Ovary (tissue), 3 donors: ENCODE results near the gene ACAN.

ENCODE experiments used
- EP300 ChIP-seq: sonication (generic); formaldehyde crosslinking; IDR thresholded peaks from one replicate; pipeline ENCODE4 v1.6.1; 2017; ENCODE audit warnings: antibody characterized with exemption
- POLR2A ChIP-seq: fragments of 450-650 bp; IDR thresholded peaks from one replicate; pipeline ENCODE4 v1.6.1; 2017; ENCODE audit warnings: antibody characterized with exemption, mild to moderate bottlenecking, moderate library complexity
- TF ChIP-seq, protein P1 (sequence below), 3 donors: fragments of 450-650 bp in 2 of 3; fragments of 200-600 bp in 1 of 3; IDR thresholded peaks; one replicate each; pipeline versions ENCODE4 v1.5.1 to v1.8.0; 2016 to 2022; ENCODE audit warnings: antibody characterized with exemption in 3 of 3, mild to moderate bottlenecking in 1 of 3
- donor health status: DM: no; HTN: no; CAD: no.

DNA sequence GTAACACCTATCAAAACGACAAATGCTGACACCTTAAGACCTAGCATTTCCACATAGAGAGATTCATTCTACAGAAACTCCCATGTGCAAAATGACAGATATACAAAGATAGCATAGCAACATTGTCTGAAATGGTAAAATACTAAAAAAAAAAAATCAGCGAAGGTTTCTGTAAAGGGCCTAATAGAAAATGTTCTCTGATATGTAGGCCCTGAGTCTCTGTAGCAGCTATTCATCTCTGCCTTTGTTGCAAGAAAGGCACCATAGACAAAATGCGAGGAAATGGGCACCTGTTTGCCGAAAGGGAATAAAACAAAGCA lies 110.6 kb downstream of the ACAN start:
- TF ChIP-seq, protein P1, sequence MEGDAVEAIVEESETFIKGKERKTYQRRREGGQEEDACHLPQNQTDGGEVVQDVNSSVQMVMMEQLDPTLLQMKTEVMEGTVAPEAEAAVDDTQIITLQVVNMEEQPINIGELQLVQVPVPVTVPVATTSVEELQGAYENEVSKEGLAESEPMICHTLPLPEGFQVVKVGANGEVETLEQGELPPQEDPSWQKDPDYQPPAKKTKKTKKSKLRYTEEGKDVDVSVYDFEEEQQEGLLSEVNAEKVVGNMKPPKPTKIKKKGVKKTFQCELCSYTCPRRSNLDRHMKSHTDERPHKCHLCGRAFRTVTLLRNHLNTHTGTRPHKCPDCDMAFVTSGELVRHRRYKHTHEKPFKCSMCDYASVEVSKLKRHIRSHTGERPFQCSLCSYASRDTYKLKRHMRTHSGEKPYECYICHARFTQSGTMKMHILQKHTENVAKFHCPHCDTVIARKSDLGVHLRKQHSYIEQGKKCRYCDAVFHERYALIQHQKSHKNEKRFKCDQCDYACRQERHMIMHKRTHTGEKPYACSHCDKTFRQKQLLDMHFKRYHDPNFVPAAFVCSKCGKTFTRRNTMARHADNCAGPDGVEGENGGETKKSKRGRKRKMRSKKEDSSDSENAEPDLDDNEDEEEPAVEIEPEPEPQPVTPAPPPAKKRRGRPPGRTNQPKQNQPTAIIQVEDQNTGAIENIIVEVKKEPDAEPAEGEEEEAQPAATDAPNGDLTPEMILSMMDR (IDR thresholded peaks at IDR 0.05), result no peak
- no peak for TF ChIP-seq POLR2A
- TF ChIP-seq EP300, result no peak
